Natural killer cell (primary cell): ENCODE results near the gene UNCX. TPM values are rescaled to one million over a fixed set of nuclear protein-coding genes. Genes with fewer than 3 reads are reported as not detected.

Experiments
- ATAC-seq, 3 donors: fragments of 150-1000 bp in 2 of 3; fragments of 200-7000 bp in 1 of 3; cut with Tn5 transposase; 1 replicate in 1 of 3; 2 replicates in 2 of 3; pipeline ENCODE4 v1.10.0; 2021; ENCODE audit warnings: mild to moderate bottlenecking in 2 of 3, moderate library complexity in 2 of 3
- DNase-seq, 2 donors: peaks; one replicate each; pipeline versions ENCODE4 v3.0.0 to v3.0.0-alpha.2; 2013 to 2021; ENCODE audit warnings: mixed read lengths in 1 of 2
- H3K27ac ChIP-seq: one replicate; pipeline ENCODE4 v1.5.1; 2013; ENCODE audit warnings: mild to moderate bottlenecking, low read length
- H3K27me3 ChIP-seq: one replicate; pipeline ENCODE4 v1.6.1; 2013; ENCODE audit warnings: low read length; ENCODE audit not compliant: control insufficient read depth, insufficient read depth
- H3K36me3 ChIP-seq: one replicate; pipeline ENCODE4 v1.6.1; 2013; ENCODE audit warnings: low read length; ENCODE audit not compliant: control insufficient read depth, insufficient read depth
- H3K4me1 ChIP-seq: one replicate; pipeline ENCODE4 v1.6.1; 2013; ENCODE audit warnings: low read length; ENCODE audit not compliant: control insufficient read depth, insufficient read depth
- H3K4me3 ChIP-seq: one replicate; pipeline ENCODE4 v1.5.1; 2013; ENCODE audit warnings: low read length
- H3K9me3 ChIP-seq: one replicate; pipeline ENCODE4 v1.6.1; 2013; ENCODE audit warnings: low read length; ENCODE audit not compliant: control insufficient read depth, insufficient read depth
- H3K27ac Mint-ChIP-seq, 2 donors: one replicate each; pipeline ENCODE4 v1.8.0; 2022; ENCODE audit warnings: mild to moderate bottlenecking in 2 of 2, mixed read lengths in 2 of 2, moderate library complexity in 1 of 2
- H3K27me3 Mint-ChIP-seq, 2 donors: one replicate each; pipeline ENCODE4 v1.8.0; 2022; ENCODE audit warnings: low read depth in 2 of 2, mixed read lengths in 2 of 2
- H3K36me3 Mint-ChIP-seq: one replicate; pipeline ENCODE4 v1.8.0; 2022; ENCODE audit warnings: mixed read lengths
- H3K4me1 Mint-ChIP-seq, 2 donors: one replicate each; pipeline ENCODE4 v1.8.0; 2022; ENCODE audit warnings: mixed read lengths in 2 of 2
- H3K4me3 Mint-ChIP-seq: one replicate; pipeline ENCODE4 v1.8.0; 2022; ENCODE audit warnings: mild to moderate bottlenecking, moderate library complexity, mixed read lengths
- H3K9me3 Mint-ChIP-seq, 2 donors: one replicate each; pipeline ENCODE4 v1.8.0; 2022; ENCODE audit warnings: mixed read lengths in 2 of 2
- CTCF ChIP-seq: fragments of 200-600 bp; IDR thresholded peaks from one replicate; pipeline ENCODE4 v1.8.0; 2022; ENCODE audit warnings: antibody characterized with exemption
- WGBS: methylation state at CpG from one replicate; pipeline ENCODE4 v1.1.7; 2013; ENCODE audit warnings: missing lambda C conversion rate; ENCODE audit not compliant: insufficient coverage; 5-methylcytosine and 5-hydroxymethylcytosine counted together
- intact Hi-C: fragments of 100-400 bp; cut with micrococcal nuclease; formaldehyde crosslinking; loops from one replicate; pipeline ENCODE4 v1.14.2; 2022
- total RNA-seq, 4 donors: library from RNA; stranded (reverse); fragments of 120-200 nt in 1 of 4; gene quantifications; one replicate each; pipeline versions ENCODE4 v1.2.3 to v1.2.4, GENCODE V29; 2013 to 2022

The UNCX gene
- total RNA-seq, 3 donors from 2014 or later (not counting 1 experiment from before 2014, with no cell fraction given): not detected

- H3K4me1 Mint-ChIP-seq: no peaks in the 10 kb centered on the region
- H3K27ac Mint-ChIP-seq: no peak overlapping the region
- ATAC-seq: no peak
- H3K27me3 Mint-ChIP-seq: no peaks in the 10 kb centered on the region
- Histone ChIP-seq H3K4me1 (no peaks in the 10 kb centered on the region), H3K27me3 (no peaks in the 10 kb centered on the region), H3K9me3 (no peaks in the 10 kb centered on the region), H3K36me3 (no peaks in the 10 kb centered on the region), H3K4me3 (no peak overlapping the region), H3K27ac (no peak overlapping the region)
- H3K4me3 Mint-ChIP-seq: no peak overlapping the region
- no peaks in the 10 kb centered on the region for H3K36me3 Mint-ChIP-seq
- no peak for TF ChIP-seq CTCF
- no peak for DNase-seq
- peaks cover 0 to 2% of the 10 kb centered on the region in 2 donors for H3K9me3 Mint-ChIP-seq
- 85% methylated on average over 10 of the region's 10 CpGs for WGBS
- intact Hi-C loops: no loop called here
Measured at GRCh38 chr7:1283337-1283736, 50.7 kb downstream of the UNCX start.

- H3K4me3 Mint-ChIP-seq: no peak overlapping the region
- H3K36me3 Mint-ChIP-seq: no peaks in the 10 kb centered on the region
- H3K9me3 ChIP-seq: no peaks in the 10 kb centered on the region
- no peak overlapping the region for H3K27ac ChIP-seq
- H3K27ac Mint-ChIP-seq: no peak overlapping the region
- H3K27me3 Mint-ChIP-seq: no peaks in the 10 kb centered on the region
- WGBS: 79% methylated on average over 19 of the region's 19 CpGs
- DNase-seq (no peak), ATAC-seq (no peak)
- no peaks in the 10 kb centered on the region for H3K36me3 ChIP-seq
- H3K4me3 ChIP-seq: no peak overlapping the region
- H3K4me1 Mint-ChIP-seq: no peaks in the 10 kb centered on the region
- peaks cover 0 to 2% of the 10 kb centered on the region in 2 donors for H3K9me3 Mint-ChIP-seq
- no peak for TF ChIP-seq CTCF
- intact Hi-C loops: no loop called here
- H3K4me1 ChIP-seq: no peaks in the 10 kb centered on the region
- no peaks in the 10 kb centered on the region for H3K27me3 ChIP-seq
Measured at GRCh38 chr7:1283941-1284742, 51.5 kb downstream of the UNCX start.

- Mint-ChIP-seq H3K27me3 (no peaks in the 10 kb centered on the region), H3K4me1 (peaks cover 0 to 5% of the 10 kb centered on the region in 2 donors), H3K36me3 (no peaks in the 10 kb centered on the region), H3K27ac (no peak overlapping the region), H3K4me3 (no peak overlapping the region), H3K9me3 (peaks cover 0 to 2% of the 10 kb centered on the region in 2 donors)
- Histone ChIP-seq H3K4me1 (peaks cover under 1% of the 10 kb centered on the region), H3K9me3 (no peaks in the 10 kb centered on the region), H3K36me3 (no peaks in the 10 kb centered on the region), H3K27ac (no peak overlapping the region), H3K27me3 (no peaks in the 10 kb centered on the region), H3K4me3 (no peak overlapping the region)
- TF ChIP-seq CTCF: no peak
- WGBS: 85% methylated on average over 20 of the region's 20 CpGs
- ATAC-seq (no peak), DNase-seq (no peak)
- intact Hi-C loops: no loop called here
Measured at GRCh38 chr7:1284743-1285458, 52.2 kb downstream of the UNCX start.
